HCT116 (cell line): ENCODE results near the gene NELL1. TPM values are rescaled to one million over a fixed set of nuclear protein-coding genes. Genes with fewer than 3 reads are reported as not detected.

Experiments used
- ATAC-seq: fragments of 200-7000 bp; cut with Tn5 transposase; 2 replicates; pipeline ENCODE4 v1.9.1; 2020; ENCODE audit warnings: mild to moderate bottlenecking, moderate library complexity
- BruUV-seq: library from RNA; stranded (reverse); fragments of 400-500 nt; replicated peaks from 2 replicates; lab custom pipeline; 2021; lab: Mats Ljungman, UMichigan
- CTCF ChIA-PET: fragments of 300-600 bp; sonication (Branson Sonifier 250); formaldehyde crosslinking; loops from one replicate; lab custom pipeline; 2021; ENCODE audit warnings: antibody characterized with exemption; lab: Charles Lee
- POLR2A ChIA-PET: fragments of 300-600, 350-600 bp; sonication (Branson Sonifier 250); formaldehyde crosslinking; loops from one replicate; lab custom pipeline; 2021; ENCODE audit warnings: antibody characterized with exemption; lab: Charles Lee
- RAD21 ChIA-PET, 2 experiments: fragments of 300-600 bp; sonication (Branson Sonifier 250); formaldehyde crosslinking; loops; one replicate each; lab custom pipeline; 2023; ENCODE audit warnings: low total read pairs in 2 of 2; ENCODE audit not compliant: uncharacterized antibody in 2 of 2, unreplicated experiment in 2 of 2, low non-redundant PET in 1 of 2; lab: Charles Lee
- DNase-seq: peaks from one replicate; pipeline ENCODE4 v3.0.0-alpha.2; 2010; ENCODE audit warnings: low read depth, low spot score
- H2AFZ ChIP-seq: fragments of 200-600 bp; shearing (Covaris generic), sonication (generic); 2 replicates; pipeline ENCODE4 v1.6.1; 2017; ENCODE audit warnings: low read depth, mixed run types, mixed read lengths, antibody characterized with exemption, low read length; ENCODE audit not compliant: poor library complexity, severe bottlenecking
- H3K27ac ChIP-seq: 2 replicates; pipeline ENCODE4 v1.5.1; 2012; ENCODE audit warnings: low read depth, low read length
- H3K27me3 ChIP-seq: fragments of 200-600 bp; sonication (generic); 2 replicates; pipeline ENCODE4 v1.6.1; 2016; ENCODE audit warnings: mixed run types, low read length, mixed read lengths; ENCODE audit not compliant: insufficient read depth
- H3K36me3 ChIP-seq, 2 experiments: fragments of 200-500 bp in 1 of 2; fragments of 200-600 bp in 1 of 2; sonication (Bioruptor generic) in 1 of 2; sonication (generic) in 1 of 2; 2 replicates each; pipeline versions ENCODE4 v1.5.1 to v1.6.1; 2014 to 2016; ENCODE audit warnings: low read length in 2 of 2, inconsistent platforms in 1 of 2, mixed read lengths in 1 of 2, mixed run types in 1 of 2; ENCODE audit not compliant: insufficient read depth in 2 of 2, control insufficient read depth in 1 of 2
- H3K4me1 ChIP-seq, 2 experiments: fragments of 200-600 bp in 1 of 2; sonication (generic) in 1 of 2; 2 replicates each; pipeline versions ENCODE4 v1.5.1 to v1.6.1; 2012 to 2017; ENCODE audit warnings: low read length in 2 of 2, inconsistent platforms in 1 of 2, mild to moderate bottlenecking in 1 of 2, mixed read lengths in 1 of 2, mixed run types in 1 of 2, moderate library complexity in 1 of 2; ENCODE audit not compliant: insufficient read depth in 2 of 2, control insufficient read depth in 1 of 2
- H3K4me2 ChIP-seq: fragments of 200-600 bp; sonication (generic); 2 replicates; pipeline ENCODE4 v1.6.1; 2017; ENCODE audit warnings: mixed run types, low read length, mixed read lengths
- H3K4me3 ChIP-seq, 2 experiments: fragments of 200-600 bp in 1 of 2; sonication (generic) in 1 of 2; replicated peaks in 1 of 2; 2 replicates each; pipeline ENCODE4 v1.5.1; 2011 to 2016; ENCODE audit warnings: low read length in 2 of 2, control low read depth in 1 of 2, low read depth in 1 of 2, mild to moderate bottlenecking in 1 of 2, mixed read lengths in 1 of 2, mixed run types in 1 of 2
- H3K79me2 ChIP-seq: fragments of 200-600 bp; sonication (generic); 2 replicates; pipeline ENCODE4 v1.6.1; 2017; ENCODE audit warnings: mild to moderate bottlenecking, mixed run types, low read length, moderate library complexity, mixed read lengths; ENCODE audit not compliant: insufficient read depth
- H3K9ac ChIP-seq: fragments of 200-600 bp; sonication (generic); 2 replicates; pipeline ENCODE4 v1.6.1; 2016; ENCODE audit warnings: low read length, mixed read lengths
- H3K9me2 ChIP-seq: fragments of 200-600 bp; sonication (generic), shearing (Covaris generic); 2 replicates; pipeline ENCODE4 v1.6.1; 2017; ENCODE audit warnings: mixed run types, mild to moderate bottlenecking, moderate library complexity; ENCODE audit not compliant: insufficient read depth
- H3K9me3 ChIP-seq, 2 experiments: fragments of 200-500 bp in 1 of 2; fragments of 200-600 bp in 1 of 2; sonication (Bioruptor generic) in 1 of 2; sonication (generic) in 1 of 2; 2 replicates each; pipeline ENCODE4 v1.6.1; 2014 to 2017; ENCODE audit warnings: low read length in 2 of 2, mixed read lengths in 2 of 2, inconsistent platforms in 1 of 2, low read depth in 1 of 2, mild to moderate bottlenecking in 1 of 2, mixed run types in 1 of 2, moderate library complexity in 1 of 2; ENCODE audit not compliant: control insufficient read depth in 1 of 2, insufficient read depth in 1 of 2
- H4K20me1 ChIP-seq: fragments of 200-600 bp; sonication (generic), shearing (Covaris generic); 2 replicates; pipeline ENCODE4 v1.6.1; 2017; ENCODE audit warnings: mixed run types, mild to moderate bottlenecking, moderate library complexity; ENCODE audit not compliant: insufficient read depth
- ATF3 ChIP-seq: IDR thresholded peaks from 2 replicates; pipeline ENCODE4 v1.6.1; 2012
- CEBPB ChIP-seq: IDR thresholded peaks from 2 replicates; pipeline ENCODE4 v1.6.1; 2012; ENCODE audit warnings: low read depth
- CTCF ChIP-seq, 3 experiments: fragments of 200-600 bp in 1 of 3; sonication (generic) in 1 of 3; IDR thresholded peaks in 2 of 3; conservative IDR thresholded peaks in 1 of 3; 2 replicates each; pipeline ENCODE4 v1.5.1; 2012 to 2017; ENCODE audit warnings: low read depth in 2 of 3, low read length in 2 of 3, antibody characterized with exemption in 1 of 3, borderline replicate concordance in 1 of 3, control low read depth in 1 of 3, mild to moderate bottlenecking in 1 of 3, mixed read lengths in 1 of 3, mixed run types in 1 of 3, moderate library complexity in 1 of 3; ENCODE audit not compliant: insufficient read depth in 1 of 3
- EGR1 ChIP-seq: IDR thresholded peaks from 2 replicates; pipeline ENCODE4 v1.6.1; 2012; ENCODE audit warnings: low read depth
- ELF1 ChIP-seq: IDR thresholded peaks from 2 replicates; pipeline ENCODE4 v1.6.1; 2012; ENCODE audit warnings: low read depth, borderline replicate concordance
- EZH2 ChIP-seq: fragments of 200-600 bp; sonication (generic); IDR thresholded peaks from 2 replicates; pipeline ENCODE4 v1.6.1; 2017; ENCODE audit warnings: antibody characterized with exemption, mixed run types
- EZH2phosphoT487 ChIP-seq: fragments of 200-600 bp; IDR thresholded peaks from 2 replicates; pipeline ENCODE4 v1.6.1; 2018; ENCODE audit warnings: antibody characterized with exemption, borderline replicate concordance
- JUND ChIP-seq: IDR thresholded peaks from 2 replicates; pipeline ENCODE4 v1.6.1; 2012
- POLR2AphosphoS5 ChIP-seq: IDR thresholded peaks from 2 replicates; pipeline ENCODE4 v1.6.1; 2011; ENCODE audit warnings: mild to moderate bottlenecking, low read depth, low read length, moderate library complexity
- RAD21 ChIP-seq: IDR thresholded peaks from 2 replicates; pipeline ENCODE4 v1.6.1; 2012; ENCODE audit warnings: low read depth, mild to moderate bottlenecking
- SIN3A ChIP-seq: IDR thresholded peaks from 2 replicates; pipeline ENCODE4 v1.6.1; 2012; ENCODE audit warnings: low read depth
- SP1 ChIP-seq: IDR thresholded peaks from 2 replicates; pipeline ENCODE4 v1.6.1; 2012; ENCODE audit warnings: low read depth
- SRF ChIP-seq: IDR thresholded peaks from 2 replicates; pipeline ENCODE4 v1.6.1; 2012; ENCODE audit warnings: low read depth
- TCF7L2 ChIP-seq: IDR thresholded peaks from 2 replicates; pipeline ENCODE4 v1.7.0; 2011; ENCODE audit warnings: borderline replicate concordance, inconsistent platforms; ENCODE audit not compliant: insufficient read depth, insufficient read length; ENCODE audit errors: extremely low read depth
- ZBTB33 ChIP-seq: IDR thresholded peaks from 2 replicates; pipeline ENCODE4 v1.6.1; 2011; ENCODE audit warnings: mild to moderate bottlenecking, low read length, moderate library complexity; ENCODE audit not compliant: insufficient replicate concordance; ENCODE audit errors: extremely low read depth
- ZFX ChIP-seq: fragments of 450-650 bp; IDR thresholded peaks from 2 replicates; pipeline ENCODE4 v1.6.1; 2017
- intact Hi-C: fragments of 100-400 bp; cut with micrococcal nuclease; formaldehyde crosslinking; loops from 2 replicates; pipeline ENCODE4 v1.10.0; 2022
- total RNA-seq: library from RNA; stranded (reverse); gene quantifications from one replicate; pipeline ENCODE4 v1.2.1, GENCODE V29; 2021; ENCODE audit not compliant: unreplicated experiment

The NELL1 gene
- total RNA-seq, 1 experiment from 2014 or later = not detected

GRCh38 chr11:20880094-20880493, 210.7 kb downstream of the NELL1 start:
- Histone ChIP-seq H3K4me2 (no peak overlapping the region), H3K9ac (no peak overlapping the region), H4K20me1 (no peaks in the 10 kb centered on the region), H3K4me3 (no peak overlapping the region), H3K36me3 (no peaks in the 10 kb centered on the region), H3K4me1 (no peaks in the 10 kb centered on the region), H3K9me2 (no peaks in the 10 kb centered on the region), H3K79me2 (no peaks in the 10 kb centered on the region), H3K9me3 (peaks cover 0 to 5% of the 10 kb centered on the region in 2 experiments; a peak in 2 of 4 replicates), H3K27ac (no peak overlapping the region), H2AFZ (no peak overlapping the region), H3K27me3 (no peaks in the 10 kb centered on the region)
- ATAC-seq (no peak), DNase-seq (no peak)
- BruUV-seq = no TSS peak
- CTCF ChIA-PET = no interaction called here
- RAD21 ChIA-PET = no interaction called here
- POLR2A ChIA-PET = no interaction called here
- TF ChIP-seq CEBPB = no peak
- TF ChIP-seq EZH2 = no peak
- TF ChIP-seq RAD21 = no peak
- TF ChIP-seq SIN3A = no peak
- no peak for TF ChIP-seq EZH2phosphoT487
- TF ChIP-seq SP1 = no peak
- no peak for TF ChIP-seq JUND
- no peak for TF ChIP-seq EGR1
- TF ChIP-seq ZBTB33 = no peak
- TF ChIP-seq ATF3 = no peak
- TF ChIP-seq ZFX = no peak
- no peak for TF ChIP-seq POLR2AphosphoS5
- no peak for TF ChIP-seq TCF7L2
- no peak for TF ChIP-seq CTCF (IDR thresholded peaks at IDR 0.05 in 2 of 3, conservative IDR thresholded peaks at IDR 0.05 in 1 of 3; ENCODE audit: borderline replicate concordance in 1 of 3, insufficient read depth in 1 of 3, low read depth in 2 of 3, low read length in 2 of 3)
- TF ChIP-seq SRF = no peak
- no peak for TF ChIP-seq ELF1
- intact Hi-C loops = no loop called here
